ENCODE data around the gene SLC25A28. TPM values are rescaled to one million over a fixed set of nuclear protein-coding genes. Genes with fewer than 3 reads are reported as not detected.

SLC25A28 gene
- total RNA-seq, 1 donor from 2014 or later = 12.4 TPM

- Mint-ChIP-seq H3K27ac (no peak overlapping the region), H3K27me3 (ENCODE audit: insufficient read depth, low read depth) (peaks cover 14% of the 10 kb centered on the region), H3K36me3 (no peaks in the 10 kb centered on the region), H3K4me3 (no peak overlapping the region), H3K4me1 (peaks cover 4% of the 10 kb centered on the region), H3K9me3 (no peaks in the 10 kb centered on the region)
- no peak overlapping the region for H3K4me3 ChIP-seq
- no peak overlapping the region for H3K4me2 ChIP-seq
- H4K20me1 ChIP-seq (ENCODE audit: low read depth) = no peaks in the 10 kb centered on the region
- H3K9ac ChIP-seq = no peak overlapping the region
- no peaks in the 10 kb centered on the region for H3F3A ChIP-seq (ENCODE audit: low read depth)
- no peak overlapping the region for H3K27ac ChIP-seq
- H2AFZ ChIP-seq (replicated peaks) = no peak overlapping the region
- H3K9me3 ChIP-seq (ENCODE audit: low read depth) = no peaks in the 10 kb centered on the region
- no peaks in the 10 kb centered on the region for H3K79me2 ChIP-seq (ENCODE audit: low read depth)
- DNase-seq (ENCODE audit: low spot score) = no peak
- no peaks in the 10 kb centered on the region for H3K36me3 ChIP-seq
- peaks cover 6% of the 10 kb centered on the region for H3K4me1 ChIP-seq
- H3K27me3 ChIP-seq = peaks cover 35% of the 10 kb centered on the region
- TF ChIP-seq EZH2 (IDR thresholded peaks at IDR 0.05) (no peak), CTCF (IDR thresholded peaks at IDR 0.05) (no peak)
Measured at GRCh38 chr10:99654390-99655175, 34.3 kb upstream of the SLC25A28 start.

DNA sequence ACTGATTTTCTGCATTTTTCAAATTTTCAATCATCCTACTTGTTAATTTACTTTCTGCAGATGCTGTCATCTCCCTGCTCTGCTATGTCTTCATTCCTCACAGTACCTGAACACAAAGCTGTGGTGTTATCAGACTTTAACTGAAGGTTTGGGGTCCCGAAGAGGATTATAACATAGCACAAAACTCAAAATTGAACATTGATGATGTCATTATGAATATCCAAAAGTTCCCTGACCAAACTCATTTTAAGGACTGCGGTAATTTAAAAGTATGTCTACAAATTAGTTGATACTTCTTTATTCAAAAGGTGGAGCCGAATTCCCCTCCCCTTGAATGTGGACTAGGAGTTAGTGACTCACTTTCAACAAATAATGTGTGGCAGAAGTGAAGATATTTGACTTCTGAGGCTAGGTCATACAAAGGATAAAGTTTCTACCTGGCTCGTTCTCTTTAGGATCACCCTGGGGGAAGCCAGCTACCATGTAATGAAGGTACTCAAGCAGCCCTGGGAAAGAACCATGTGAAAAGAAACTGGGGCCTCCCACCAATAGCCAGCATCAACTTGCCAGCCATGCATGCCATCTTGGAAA is 32.7 kb upstream of the SLC25A28 start:
- H3K27me3 ChIP-seq = peaks cover 24% of the 10 kb centered on the region
- no peak overlapping the region for H3K27ac ChIP-seq
- H4K20me1 ChIP-seq (ENCODE audit: low read depth) = no peaks in the 10 kb centered on the region
- H3K4me3 Mint-ChIP-seq = no peak overlapping the region
- no peaks in the 10 kb centered on the region for H3K4me1 Mint-ChIP-seq
- H3K4me3 ChIP-seq = no peak overlapping the region
- no peak overlapping the region for H3K9ac ChIP-seq
- peaks cover 4% of the 10 kb centered on the region for H3K27me3 Mint-ChIP-seq (ENCODE audit: insufficient read depth, low read depth)
- H3K4me1 ChIP-seq = no peaks in the 10 kb centered on the region
- no peaks in the 10 kb centered on the region for H3K79me2 ChIP-seq (ENCODE audit: low read depth)
- no peaks in the 10 kb centered on the region for H3F3A ChIP-seq (ENCODE audit: low read depth)
- no peaks in the 10 kb centered on the region for H3K36me3 Mint-ChIP-seq
- H3K9me3 Mint-ChIP-seq = peaks cover 2% of the 10 kb centered on the region
- no peak overlapping the region for H2AFZ ChIP-seq (replicated peaks)
- no peak overlapping the region for H3K4me2 ChIP-seq
- no peaks in the 10 kb centered on the region for H3K9me3 ChIP-seq (ENCODE audit: low read depth)
- no peak for TF ChIP-seq EZH2 (IDR thresholded peaks at IDR 0.05)
- TF ChIP-seq CTCF (IDR thresholded peaks at IDR 0.05) = no peak
- TF ChIP-seq EZH2phosphoT487 (IDR thresholded peaks at IDR 0.05) = no peak
- no peaks in the 10 kb centered on the region for H3K36me3 ChIP-seq
- no peak overlapping the region for H3K27ac Mint-ChIP-seq
- DNase-seq (ENCODE audit: low spot score) = no peak

DNA sequence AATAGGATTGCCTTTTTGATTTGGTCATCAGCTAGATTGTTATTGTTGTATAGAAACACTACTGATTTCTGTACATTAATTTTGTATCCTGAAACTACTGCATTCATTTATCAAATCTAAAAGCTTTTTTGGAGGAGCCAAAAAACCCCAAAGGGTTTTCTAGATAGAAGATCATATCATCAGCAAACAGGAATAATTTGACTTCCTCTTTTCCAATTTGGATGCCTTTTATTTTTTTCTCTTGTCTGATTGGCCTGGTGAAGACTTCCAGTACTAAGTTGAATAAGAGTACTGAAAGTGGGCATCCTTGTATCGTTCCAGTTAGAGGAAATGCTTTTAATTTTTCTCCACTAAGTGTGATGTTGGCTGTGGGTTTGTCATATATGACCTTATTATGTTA is 28.5 kb upstream of the SLC25A28 start:
- TF ChIP-seq CTCF (IDR thresholded peaks at IDR 0.05) (no peak), EZH2 (IDR thresholded peaks at IDR 0.05) (no peak)
- no peak overlapping the region for H3K4me2 ChIP-seq
- no peak overlapping the region for H3K27ac Mint-ChIP-seq
- H3K27me3 ChIP-seq = peaks cover 5% of the 10 kb centered on the region
- H3K4me1 Mint-ChIP-seq = no peaks in the 10 kb centered on the region
- H3K9ac ChIP-seq = no peak overlapping the region
- H3F3A ChIP-seq (ENCODE audit: low read depth) = no peaks in the 10 kb centered on the region
- H3K36me3 ChIP-seq = no peaks in the 10 kb centered on the region
- H3K9me3 ChIP-seq (ENCODE audit: low read depth) = no peaks in the 10 kb centered on the region
- no peak overlapping the region for H2AFZ ChIP-seq (replicated peaks)
- peaks cover 2% of the 10 kb centered on the region for H3K27me3 Mint-ChIP-seq (ENCODE audit: insufficient read depth, low read depth)
- H3K27ac ChIP-seq = no peak overlapping the region
- no peaks in the 10 kb centered on the region for H3K79me2 ChIP-seq (ENCODE audit: low read depth)
- H3K36me3 Mint-ChIP-seq = no peaks in the 10 kb centered on the region
- H3K4me3 ChIP-seq = no peak overlapping the region
- no peak overlapping the region for H3K4me3 Mint-ChIP-seq
- H3K9me3 Mint-ChIP-seq = peaks cover 20% of the 10 kb centered on the region
- no peak for DNase-seq (ENCODE audit: low spot score)
- H4K20me1 ChIP-seq (ENCODE audit: low read depth) = no peaks in the 10 kb centered on the region
- no peaks in the 10 kb centered on the region for H3K4me1 ChIP-seq
